GOT3 (cell line): ENCODE measurements around the gene NADSYN1.

ENCODE experiments used
- DNase-seq: peaks from one replicate; lab custom pipeline; 2025; ENCODE audit warnings: mixed read lengths; lab: John Stamatoyannopoulos, UW

NADSYN1 gene

DNA sequence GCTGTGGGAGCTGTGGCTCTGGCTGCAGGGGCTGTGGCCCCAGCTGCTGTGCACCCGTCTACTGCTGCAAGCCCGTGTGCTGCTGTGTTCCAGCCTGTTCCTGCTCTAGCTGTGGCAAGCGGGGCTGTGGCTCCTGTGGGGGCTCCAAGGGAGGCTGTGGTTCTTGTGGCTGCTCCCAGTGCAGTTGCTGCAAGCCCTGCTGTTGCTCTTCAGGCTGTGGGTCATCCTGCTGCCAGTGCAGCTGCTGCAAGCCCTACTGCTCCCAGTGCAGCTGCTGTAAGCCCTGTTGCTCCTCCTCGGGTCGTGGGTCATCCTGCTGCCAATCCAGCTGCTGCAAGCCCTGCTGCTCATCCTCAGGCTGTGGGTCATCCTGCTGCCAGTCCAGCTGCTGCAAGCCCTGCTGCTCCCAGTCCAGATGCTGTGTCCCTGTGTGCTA, 95.7 kb downstream of the NADSYN1 start:
- no peak for DNase-seq
